Ovary (tissue), 3 donors: ENCODE data around the gene ATP8B4.

Experiments used
- EP300 ChIP-seq: sonication (generic); formaldehyde crosslinking; IDR thresholded peaks from one replicate; pipeline ENCODE4 v1.6.1; 2017; ENCODE audit warnings: antibody characterized with exemption
- TF ChIP-seq, protein P1 (sequence below), 3 donors: fragments of 450-650 bp in 2 of 3; fragments of 200-600 bp in 1 of 3; IDR thresholded peaks; one replicate each; pipeline versions ENCODE4 v1.5.1 to v1.8.0; 2016 to 2022; ENCODE audit warnings: antibody characterized with exemption in 3 of 3, mild to moderate bottlenecking in 1 of 3
- donor health status: DM: no; HTN: no; CAD: no.

DNA sequence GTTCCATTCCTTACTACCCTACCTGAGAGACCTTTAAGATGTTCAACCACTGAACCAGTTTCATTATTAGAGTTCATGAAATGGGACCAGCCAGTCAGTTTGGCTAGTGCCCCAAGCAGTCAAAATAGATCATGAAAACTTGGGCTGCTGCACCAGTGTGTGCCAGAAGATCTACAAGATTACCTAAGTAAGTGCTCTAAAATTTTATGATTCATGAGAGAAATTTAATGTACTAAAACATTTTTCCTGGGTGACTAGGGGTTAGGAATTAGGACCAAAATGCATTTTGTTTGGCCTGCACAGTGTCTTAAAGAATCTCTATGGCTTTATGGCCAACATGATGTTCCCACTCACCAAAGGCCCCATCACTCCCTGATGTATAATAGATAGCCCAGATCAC is 214.7 kb downstream of the ATP8B4 start:
- TF ChIP-seq, protein P1, sequence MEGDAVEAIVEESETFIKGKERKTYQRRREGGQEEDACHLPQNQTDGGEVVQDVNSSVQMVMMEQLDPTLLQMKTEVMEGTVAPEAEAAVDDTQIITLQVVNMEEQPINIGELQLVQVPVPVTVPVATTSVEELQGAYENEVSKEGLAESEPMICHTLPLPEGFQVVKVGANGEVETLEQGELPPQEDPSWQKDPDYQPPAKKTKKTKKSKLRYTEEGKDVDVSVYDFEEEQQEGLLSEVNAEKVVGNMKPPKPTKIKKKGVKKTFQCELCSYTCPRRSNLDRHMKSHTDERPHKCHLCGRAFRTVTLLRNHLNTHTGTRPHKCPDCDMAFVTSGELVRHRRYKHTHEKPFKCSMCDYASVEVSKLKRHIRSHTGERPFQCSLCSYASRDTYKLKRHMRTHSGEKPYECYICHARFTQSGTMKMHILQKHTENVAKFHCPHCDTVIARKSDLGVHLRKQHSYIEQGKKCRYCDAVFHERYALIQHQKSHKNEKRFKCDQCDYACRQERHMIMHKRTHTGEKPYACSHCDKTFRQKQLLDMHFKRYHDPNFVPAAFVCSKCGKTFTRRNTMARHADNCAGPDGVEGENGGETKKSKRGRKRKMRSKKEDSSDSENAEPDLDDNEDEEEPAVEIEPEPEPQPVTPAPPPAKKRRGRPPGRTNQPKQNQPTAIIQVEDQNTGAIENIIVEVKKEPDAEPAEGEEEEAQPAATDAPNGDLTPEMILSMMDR (IDR thresholded peaks at IDR 0.05), result no peak
- TF ChIP-seq EP300, result no peak
